MCF 10A (cell line): ENCODE data around the gene ATL2. TPM values are rescaled to one million over a fixed set of nuclear protein-coding genes. Genes with fewer than 3 reads are reported as not detected.

Source experiments
- BruUV-seq: library from RNA; stranded (reverse); fragments of 400-500 nt; replicated peaks from 2 replicates; lab custom pipeline; 2021; lab: Mats Ljungman, UMichigan
- CTCF ChIA-PET: fragments of 300-600 bp; sonication (Branson Sonifier 250); formaldehyde crosslinking; extraction: SDS; loops from one replicate; lab custom pipeline; 2021; ENCODE audit warnings: antibody characterized with exemption, inconsistent platforms; lab: Yijun Ruan, JAX
- POLR2A ChIA-PET: fragments of 300-600, 350-650 bp; sonication (Branson Sonifier 250); formaldehyde crosslinking; extraction: SDS; loops from one replicate; lab custom pipeline; 2020; ENCODE audit warnings: antibody characterized with exemption, inconsistent platforms; lab: Yijun Ruan, JAX
- DNase-seq: peaks from one replicate; pipeline ENCODE4 v3.0.0-alpha.2; 2018; ENCODE audit not compliant: unreplicated experiment
- H3K27ac Mint-ChIP-seq: one replicate; pipeline ENCODE4 v1.8.0; 2022; ENCODE audit warnings: mild to moderate bottlenecking, low read depth, mixed read lengths; ENCODE audit not compliant: unreplicated experiment
- H3K27me3 Mint-ChIP-seq: one replicate; pipeline ENCODE4 v1.8.0; 2022; ENCODE audit warnings: mixed read lengths; ENCODE audit not compliant: insufficient read depth, unreplicated experiment
- H3K36me3 Mint-ChIP-seq: one replicate; pipeline ENCODE4 v1.8.0; 2022; ENCODE audit warnings: mild to moderate bottlenecking, moderate library complexity, mixed read lengths; ENCODE audit not compliant: insufficient read depth, unreplicated experiment
- H3K4me1 Mint-ChIP-seq: one replicate; pipeline ENCODE4 v1.8.0; 2022; ENCODE audit warnings: mixed read lengths; ENCODE audit not compliant: insufficient read depth, unreplicated experiment
- H3K4me3 Mint-ChIP-seq: one replicate; pipeline ENCODE4 v1.8.0; 2022; ENCODE audit warnings: mild to moderate bottlenecking, moderate library complexity, mixed read lengths; ENCODE audit not compliant: unreplicated experiment
- H3K9me3 Mint-ChIP-seq: one replicate; pipeline ENCODE4 v1.8.0; 2022; ENCODE audit warnings: mixed read lengths; ENCODE audit not compliant: unreplicated experiment
- intact Hi-C: fragments of 100-400 bp; cut with micrococcal nuclease; formaldehyde crosslinking; loops from 2 replicates; pipeline ENCODE4 v1.14.1; 2022
- total RNA-seq: library from RNA; stranded (reverse); gene quantifications from 2 replicates; pipeline ENCODE4 v1.2.3, GENCODE V29; 2022
- TF ChIP-seq, protein P1 (sequence below): fragments of 200-600 bp; IDR thresholded peaks from one replicate; pipeline ENCODE4 v1.8.0; 2022; ENCODE audit warnings: antibody characterized with exemption, mild to moderate bottlenecking; ENCODE audit not compliant: unreplicated experiment

Gene ATL2
- total RNA-seq, 1 experiment from 2014 or later: 54.2 TPM

DNA sequence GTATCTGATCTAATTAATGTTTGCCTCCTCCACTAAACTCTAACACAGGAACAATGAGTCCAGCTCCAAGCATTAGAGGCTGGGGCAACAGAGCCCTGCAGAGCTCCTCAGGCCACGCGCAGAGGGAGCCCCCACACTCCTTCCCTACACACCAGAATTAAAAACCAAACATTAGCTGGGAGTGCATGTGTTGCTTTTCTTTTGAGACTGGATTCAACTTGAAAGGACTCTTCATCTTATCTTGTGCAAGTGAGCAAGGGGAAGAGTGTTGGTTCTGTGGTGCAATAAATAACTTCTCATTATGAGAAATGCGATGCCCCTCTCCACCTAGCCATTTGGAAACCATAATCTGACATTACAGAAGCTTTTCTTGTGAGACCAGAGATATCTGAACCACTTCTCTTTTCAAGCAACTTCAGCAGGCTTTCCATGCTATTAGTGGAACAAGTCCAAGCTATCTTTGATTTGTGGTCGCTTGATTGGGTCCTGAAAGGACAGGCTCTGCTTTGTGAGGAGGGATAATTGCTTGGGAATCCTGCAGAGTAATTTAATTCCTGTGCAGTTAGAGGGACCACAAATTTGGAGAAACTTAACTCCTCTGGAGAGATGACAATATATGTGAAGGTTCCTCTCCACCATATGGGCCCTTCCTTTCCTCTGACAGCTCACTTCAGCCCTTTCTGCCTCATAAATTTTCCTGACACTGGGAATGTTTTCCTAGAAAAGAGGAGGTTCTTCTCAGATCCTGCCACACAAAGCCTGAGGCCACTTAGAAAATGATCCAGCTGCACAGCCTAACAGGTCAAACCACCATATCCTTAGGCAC is 112.5 kb downstream of the ATL2 start:
- H3K4me3 Mint-ChIP-seq: no peak overlapping the region
- intact Hi-C loops: no loop called here
- peaks cover 8% of the 10 kb centered on the region for H3K4me1 Mint-ChIP-seq
- no TSS peak for BruUV-seq
- POLR2A ChIA-PET: interaction anchor here (0.6 to 1.0 kb wide), 4 partner anchors 16 to 247 kb away, joined by 3 to 4 read pairs (median 3); no protein-coding TSS in a partner anchor
- CTCF ChIA-PET: interaction anchor here (0.6 to 1.3 kb wide), 3 partner anchors 265 to 387 kb away, joined by 3 to 5 read pairs (median 3); no protein-coding TSS in a partner anchor
- H3K27me3 Mint-ChIP-seq: no peaks in the 10 kb centered on the region
- TF ChIP-seq, protein P1, sequence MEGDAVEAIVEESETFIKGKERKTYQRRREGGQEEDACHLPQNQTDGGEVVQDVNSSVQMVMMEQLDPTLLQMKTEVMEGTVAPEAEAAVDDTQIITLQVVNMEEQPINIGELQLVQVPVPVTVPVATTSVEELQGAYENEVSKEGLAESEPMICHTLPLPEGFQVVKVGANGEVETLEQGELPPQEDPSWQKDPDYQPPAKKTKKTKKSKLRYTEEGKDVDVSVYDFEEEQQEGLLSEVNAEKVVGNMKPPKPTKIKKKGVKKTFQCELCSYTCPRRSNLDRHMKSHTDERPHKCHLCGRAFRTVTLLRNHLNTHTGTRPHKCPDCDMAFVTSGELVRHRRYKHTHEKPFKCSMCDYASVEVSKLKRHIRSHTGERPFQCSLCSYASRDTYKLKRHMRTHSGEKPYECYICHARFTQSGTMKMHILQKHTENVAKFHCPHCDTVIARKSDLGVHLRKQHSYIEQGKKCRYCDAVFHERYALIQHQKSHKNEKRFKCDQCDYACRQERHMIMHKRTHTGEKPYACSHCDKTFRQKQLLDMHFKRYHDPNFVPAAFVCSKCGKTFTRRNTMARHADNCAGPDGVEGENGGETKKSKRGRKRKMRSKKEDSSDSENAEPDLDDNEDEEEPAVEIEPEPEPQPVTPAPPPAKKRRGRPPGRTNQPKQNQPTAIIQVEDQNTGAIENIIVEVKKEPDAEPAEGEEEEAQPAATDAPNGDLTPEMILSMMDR: no peak
- no peak for DNase-seq
- no peaks in the 10 kb centered on the region for H3K9me3 Mint-ChIP-seq
- no peak overlapping the region for H3K27ac Mint-ChIP-seq
- no peaks in the 10 kb centered on the region for H3K36me3 Mint-ChIP-seq

- intact Hi-C loops: no loop called here
- DNase-seq: no peak
- TF ChIP-seq, protein P1: no peak
- H3K9me3 Mint-ChIP-seq: no peaks in the 10 kb centered on the region
- H3K27me3 Mint-ChIP-seq: no peaks in the 10 kb centered on the region
- no peak overlapping the region for H3K27ac Mint-ChIP-seq
- peaks cover 8% of the 10 kb centered on the region for H3K4me1 Mint-ChIP-seq
- BruUV-seq: no TSS peak
- CTCF ChIA-PET: no interaction called here
- POLR2A ChIA-PET: no interaction called here
- H3K36me3 Mint-ChIP-seq: no peaks in the 10 kb centered on the region
- no peak overlapping the region for H3K4me3 Mint-ChIP-seq
These were observed 113.8 kb downstream of the ATL2 start for GRCh38 chr2:38263293-38263692.

- peaks cover 2% of the 10 kb centered on the region for H3K4me1 Mint-ChIP-seq
- H3K36me3 Mint-ChIP-seq: no peaks in the 10 kb centered on the region
- H3K27ac Mint-ChIP-seq: no peak overlapping the region
- no peak for DNase-seq
- TF ChIP-seq, protein P1: no peak
- no TSS peak for BruUV-seq
- ChIA-PET POLR2A (no interaction called here), CTCF (interaction anchor here (1.1 kb wide), 1 partner anchor 10 kb away, joined by 4 read pairs; no protein-coding TSS in a partner anchor)
- no peak overlapping the region for H3K4me3 Mint-ChIP-seq
- no peaks in the 10 kb centered on the region for H3K27me3 Mint-ChIP-seq
- intact Hi-C loops: no loop called here
- no peaks in the 10 kb centered on the region for H3K9me3 Mint-ChIP-seq
These were observed 114.8 kb downstream of the ATL2 start for GRCh38 chr2:38262069-38262871.

DNA sequence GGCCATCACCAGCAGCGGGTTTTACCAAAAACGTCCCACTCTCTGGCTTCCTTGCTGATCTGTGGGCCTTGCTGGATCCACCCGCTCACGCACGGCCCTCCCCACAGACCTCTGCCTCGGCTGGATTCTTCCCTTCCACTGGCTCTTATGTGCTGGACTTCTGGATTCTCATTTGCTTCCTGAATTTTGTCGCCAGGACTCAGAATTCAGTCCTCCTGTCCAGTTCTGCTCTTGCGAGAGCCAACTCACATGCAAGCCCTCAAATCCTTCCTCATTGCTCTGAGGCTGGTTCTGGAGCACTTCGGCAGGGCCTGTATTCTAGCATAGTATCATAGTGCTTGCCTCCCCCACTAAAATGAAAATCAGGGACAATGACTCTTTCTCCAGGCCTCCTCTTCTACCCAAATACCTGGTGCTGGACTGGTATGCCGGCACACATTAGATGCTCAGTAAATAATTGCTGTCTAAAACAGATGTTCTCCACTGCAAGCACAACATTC is 115.5 kb downstream of the ATL2 start:
- BruUV-seq: no TSS peak
- Mint-ChIP-seq H3K4me3 (no peak overlapping the region), H3K27ac (no peak overlapping the region), H3K27me3 (no peaks in the 10 kb centered on the region), H3K9me3 (no peaks in the 10 kb centered on the region), H3K4me1 (no peaks in the 10 kb centered on the region), H3K36me3 (no peaks in the 10 kb centered on the region)
- no peak for DNase-seq
- intact Hi-C loops: no loop called here
- POLR2A ChIA-PET: no interaction called here
- CTCF ChIA-PET: interaction anchor here (1.1 kb wide), 1 partner anchor 10 kb away, joined by 4 read pairs; no protein-coding TSS in a partner anchor
- TF ChIP-seq, protein P1: no peak
